ENCODE measurements around the gene EVA1A.
"Not testable (repeated sequence)": the region's sequence is repeated elsewhere in the genome, so short reads cannot be mapped to it uniquely, and the experiment has no call there.

EVA1A gene

GRCh38 chr2:75516378-75517360, 44.1 kb downstream of the EVA1A start:
- no peak for DNase-seq

- DNase-seq: no peak
Observed at GRCh38 chr2:75515584-75516368, 45.0 kb downstream of the EVA1A start.

- no peak for DNase-seq
Observed at GRCh38 chr2:75513616-75514170, 47.0 kb downstream of the EVA1A start.

GRCh38 chr2:75512455-75513212, 48.1 kb downstream of the EVA1A start:
- DNase-seq: no peak

- DNase-seq: no peak
Observed at GRCh38 chr2:75506101-75506697, 54.5 kb downstream of the EVA1A start.

GRCh38 chr2:75505012-75505411, 55.7 kb downstream of the EVA1A start:
- no peak for DNase-seq

- no peak for DNase-seq
Observed at GRCh38 chr2:75503048-75503607, 57.6 kb downstream of the EVA1A start.

- no peak for DNase-seq
Observed at GRCh38 chr2:75500633-75501032, 60.1 kb downstream of the EVA1A start.

GRCh38 chr2:75499534-75499933, 61.2 kb downstream of the EVA1A start:
- no peak for DNase-seq

- no peak for DNase-seq
Observed at GRCh38 chr2:75498907-75499306, 61.8 kb downstream of the EVA1A start.

GRCh38 chr2:75497256-75497655, 63.5 kb downstream of the EVA1A start:
- DNase-seq: peak in 1 of 5 experiments; percentile 3

GRCh38 chr2:75495862-75496261, 64.9 kb downstream of the EVA1A start:
- no peak for DNase-seq

GRCh38 chr2:75494137-75494769, 66.5 kb downstream of the EVA1A start:
- no peak for DNase-seq

GRCh38 chr2:75493230-75493629, 67.5 kb downstream of the EVA1A start:
- peak in 1 of 5 experiments; percentile 3 for DNase-seq

GRCh38 chr2:75491129-75491753, 69.5 kb downstream of the EVA1A start:
- no peak for DNase-seq

GRCh38 chr2:75489721-75490120, 71.0 kb downstream of the EVA1A start:
- no peak for DNase-seq

- DNase-seq: no peak
Observed at GRCh38 chr2:75488157-75488556, 72.6 kb downstream of the EVA1A start.

- DNase-seq: not testable (repeated sequence)
Observed at GRCh38 chr2:75486735-75487134, 74.0 kb downstream of the EVA1A start.

GRCh38 chr2:75484840-75485239, 75.9 kb downstream of the EVA1A start:
- no peak for DNase-seq

- DNase-seq: no peak
Observed at GRCh38 chr2:75483878-75484277, 76.9 kb downstream of the EVA1A start.

GRCh38 chr2:75482398-75482797, 78.3 kb downstream of the EVA1A start:
- no peak for DNase-seq
